IPS-20b (cell line): Measurements from ENCODE around the gene OTOP3.

Experiments used
- H3K27ac ChIP-seq: one replicate; pipeline ENCODE4 v1.5.1; 2013; ENCODE audit warnings: low read length
- H3K27me3 ChIP-seq: 2 replicates; pipeline ENCODE4 v1.6.1; 2013; ENCODE audit warnings: mild to moderate bottlenecking, low read length, inconsistent platforms; ENCODE audit not compliant: insufficient read depth
- H3K36me3 ChIP-seq: 2 replicates; pipeline ENCODE4 v1.6.1; 2013; ENCODE audit warnings: low read depth, mild to moderate bottlenecking, inconsistent platforms, low read length, moderate library complexity; ENCODE audit not compliant: insufficient read depth
- H3K4me1 ChIP-seq: 2 replicates; pipeline ENCODE4 v1.6.1; 2013; ENCODE audit warnings: mild to moderate bottlenecking, control low read depth, inconsistent platforms, low read length, moderate library complexity; ENCODE audit not compliant: insufficient read depth
- H3K4me3 ChIP-seq: 2 replicates; pipeline ENCODE4 v1.5.1; 2013; ENCODE audit warnings: mild to moderate bottlenecking, low read length, inconsistent platforms
- H3K9ac ChIP-seq: 2 replicates; pipeline ENCODE4 v1.6.1; 2013; ENCODE audit warnings: low read depth, mild to moderate bottlenecking, inconsistent platforms, low read length, moderate library complexity
- H3K9me3 ChIP-seq: 2 replicates; pipeline ENCODE4 v1.6.1; 2013; ENCODE audit warnings: mild to moderate bottlenecking, low read depth, low read length, inconsistent platforms; ENCODE audit not compliant: insufficient read depth

Gene OTOP3

DNA sequence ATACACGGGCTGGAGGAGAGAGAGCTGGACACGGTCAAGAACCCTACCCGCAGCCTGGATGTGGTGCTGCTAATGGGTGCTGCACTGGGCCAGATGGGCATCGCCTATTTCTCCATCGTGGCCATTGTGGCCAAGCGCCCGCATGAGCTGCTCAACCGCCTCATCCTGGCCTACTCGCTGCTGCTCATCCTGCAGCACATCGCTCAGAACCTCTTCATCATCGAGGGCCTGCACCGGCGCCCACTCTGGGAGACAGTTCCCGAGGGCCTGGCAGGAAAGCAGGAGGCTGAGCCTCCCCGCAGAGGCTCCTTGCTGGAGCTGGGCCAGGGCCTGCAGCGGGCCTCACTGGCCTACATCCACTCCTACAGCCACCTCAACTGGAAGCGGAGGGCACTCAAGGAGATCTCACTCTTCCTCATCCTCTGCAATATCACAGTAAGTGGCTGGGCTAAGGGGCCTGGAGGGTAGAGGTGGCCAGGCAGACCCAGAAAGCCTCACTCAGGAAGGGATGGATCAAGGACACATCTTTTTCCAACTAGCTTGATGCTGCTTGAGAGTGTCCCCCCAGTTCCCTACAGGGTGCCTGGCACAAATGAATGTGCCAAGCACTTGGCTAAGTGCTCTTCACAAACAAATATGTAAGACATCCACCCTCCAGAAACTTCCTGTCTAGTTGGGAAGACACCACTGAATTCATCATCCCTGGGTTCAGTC, 11.5 kb downstream of the OTOP3 start:
- Histone ChIP-seq H3K27ac (no peak overlapping the region), H3K27me3 (peaks cover 4% of the 10 kb centered on the region), H3K9me3 (no peaks in the 10 kb centered on the region), H3K4me1 (no peaks in the 10 kb centered on the region; the same call in 1 of the 2 replicates), H3K4me3 (no peak overlapping the region), H3K9ac (no peak overlapping the region), H3K36me3 (no peaks in the 10 kb centered on the region)

- peaks cover 12% of the 10 kb centered on the region for H3K27me3 ChIP-seq
- no peak overlapping the region for H3K27ac ChIP-seq
Observed at GRCh38 chr17:74949455-74950115, 13.9 kb downstream of the OTOP3 start.

DNA sequence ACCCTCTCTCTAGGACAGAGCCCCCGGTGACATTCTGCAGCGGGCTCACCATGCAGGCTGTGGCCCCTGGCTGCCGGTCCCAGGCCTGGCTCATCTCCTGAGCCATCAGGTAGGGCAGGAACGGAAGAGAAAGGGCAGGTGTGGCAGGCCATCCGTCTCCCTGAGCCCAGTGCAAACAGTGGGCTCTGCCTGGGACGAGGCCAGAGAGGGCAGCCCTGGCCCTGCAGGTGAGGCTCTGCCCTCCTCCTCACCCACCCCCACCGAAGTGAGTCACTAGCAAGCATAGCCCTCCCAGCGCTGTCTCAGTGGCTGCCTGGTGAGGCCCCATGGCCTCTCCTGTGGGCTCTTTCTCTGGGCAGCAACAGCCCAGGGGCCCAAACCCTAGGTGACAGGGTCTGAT, 14.5 kb downstream of the OTOP3 start:
- Histone ChIP-seq H3K36me3 (no peaks in the 10 kb centered on the region), H3K27me3 (peaks cover 12% of the 10 kb centered on the region), H3K4me1 (no peaks in the 10 kb centered on the region; the same call in 1 of the 2 replicates), H3K9me3 (no peaks in the 10 kb centered on the region), H3K4me3 (no peak overlapping the region), H3K27ac (no peak overlapping the region), H3K9ac (no peak overlapping the region)

More at GRCh38 chr17:74949455-74950115, 13.9 kb downstream of the OTOP3 start:
- no peaks in the 10 kb centered on the region for H3K36me3 ChIP-seq
- H3K9me3 ChIP-seq, result no peaks in the 10 kb centered on the region
- no peak overlapping the region for H3K4me3 ChIP-seq
- H3K9ac ChIP-seq, result no peak overlapping the region
- no peaks in the 10 kb centered on the region; the same call in 1 of the 2 replicates for H3K4me1 ChIP-seq

GRCh38 chr17:74951065-74951464, 15.4 kb downstream of the OTOP3 start:
- Histone ChIP-seq H3K27ac (no peak overlapping the region), H3K9ac (no peak overlapping the region), H3K4me1 (no peaks in the 10 kb centered on the region; the same call in 1 of the 2 replicates), H3K27me3 (peaks cover 12% of the 10 kb centered on the region), H3K36me3 (no peaks in the 10 kb centered on the region), H3K9me3 (no peaks in the 10 kb centered on the region), H3K4me3 (no peak overlapping the region)

DNA sequence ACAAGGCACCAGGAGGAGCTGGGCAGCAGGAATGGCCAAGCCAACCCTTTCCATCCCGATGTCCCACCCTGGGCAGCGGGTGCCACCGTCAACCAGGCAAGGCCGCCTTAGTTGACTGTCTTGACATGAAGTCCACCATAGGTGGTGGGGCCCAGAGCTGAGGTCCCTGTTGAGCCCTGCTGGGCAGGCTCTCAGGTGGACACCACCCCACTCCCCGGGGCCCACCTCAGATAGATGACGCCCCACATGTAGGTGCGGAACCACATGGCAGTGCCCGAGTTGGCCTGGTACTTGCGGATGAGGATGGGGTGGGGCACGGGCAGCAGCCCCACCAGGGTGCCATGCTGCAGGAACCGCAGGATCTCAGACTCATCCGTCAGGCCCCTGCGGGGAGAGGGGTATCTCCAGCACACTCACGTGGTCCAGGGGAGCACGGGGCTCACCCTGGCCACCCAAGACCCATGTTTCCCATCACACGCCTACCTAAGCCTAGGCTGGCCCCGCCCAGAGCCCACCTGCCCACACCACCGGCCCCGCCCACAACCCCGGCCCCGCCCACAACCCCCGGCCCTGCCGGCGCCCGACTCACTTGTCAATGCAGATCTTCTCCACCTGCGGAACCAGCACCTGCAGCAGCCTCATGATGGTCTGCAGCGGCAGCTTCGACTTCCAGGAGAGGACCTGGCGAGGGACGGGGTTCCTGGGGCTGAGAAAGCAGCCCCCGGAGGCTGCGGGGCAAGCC, 16.2 kb downstream of the OTOP3 start:
- no peak overlapping the region for H3K9ac ChIP-seq
- H3K4me3 ChIP-seq, result no peak overlapping the region; the same call in 1 of the 2 replicates
- peaks cover 13% of the 10 kb centered on the region for H3K27me3 ChIP-seq
- H3K4me1 ChIP-seq, result no peaks in the 10 kb centered on the region; the same call in 1 of the 2 replicates
- H3K27ac ChIP-seq, result no peak overlapping the region
- H3K9me3 ChIP-seq, result no peaks in the 10 kb centered on the region
- no peaks in the 10 kb centered on the region for H3K36me3 ChIP-seq

- H3K4me3 ChIP-seq, result no peak overlapping the region; the same call in 1 of the 2 replicates
Observed at GRCh38 chr17:74952431-74953133, 16.9 kb downstream of the OTOP3 start.

DNA sequence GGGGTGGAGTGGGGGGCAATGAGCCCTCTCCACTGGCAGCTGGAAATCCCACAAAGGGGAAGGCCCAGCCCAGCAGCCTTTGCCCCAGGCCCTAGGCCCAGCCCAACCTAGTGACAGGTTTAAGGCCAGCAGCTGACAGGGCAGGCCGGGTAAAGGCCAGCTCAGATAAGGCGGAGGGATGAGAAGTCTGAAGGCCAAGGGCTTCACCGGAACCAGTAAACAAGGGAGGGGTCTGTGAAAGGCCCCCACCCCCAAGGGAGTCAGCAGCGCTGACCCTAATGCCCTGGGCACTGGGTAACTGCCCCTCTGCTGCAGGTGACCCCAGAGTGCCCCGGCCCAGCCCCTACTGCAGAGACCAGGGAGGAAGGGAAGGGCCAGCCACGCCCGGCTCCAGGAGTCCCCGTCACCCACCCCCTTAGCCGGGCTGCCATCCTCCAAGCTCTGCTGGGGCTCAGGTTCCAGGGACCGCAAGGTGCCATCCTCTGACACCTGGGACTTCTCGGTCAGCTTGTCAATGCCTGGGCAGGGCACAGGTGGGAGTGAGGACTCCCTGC, 17.5 kb downstream of the OTOP3 start:
- H3K27me3 ChIP-seq, result peaks cover 17% of the 10 kb centered on the region
- no peak overlapping the region for H3K27ac ChIP-seq
- H3K9ac ChIP-seq, result no peak overlapping the region
- H3K9me3 ChIP-seq, result no peaks in the 10 kb centered on the region
- H3K4me1 ChIP-seq, result no peaks in the 10 kb centered on the region; the same call in 1 of the 2 replicates
- H3K4me3 ChIP-seq, result no peak overlapping the region
- H3K36me3 ChIP-seq, result no peaks in the 10 kb centered on the region

More at GRCh38 chr17:74952431-74953133, 16.9 kb downstream of the OTOP3 start:
- Histone ChIP-seq H3K9me3 (no peaks in the 10 kb centered on the region), H3K36me3 (no peaks in the 10 kb centered on the region), H3K27me3 (peaks cover 14% of the 10 kb centered on the region), H3K27ac (no peak overlapping the region), H3K4me1 (no peaks in the 10 kb centered on the region; the same call in 1 of the 2 replicates), H3K9ac (no peak overlapping the region)

GRCh38 chr17:74954115-74954514, 18.4 kb downstream of the OTOP3 start:
- H3K27me3 ChIP-seq, result peaks cover 25% of the 10 kb centered on the region

GRCh38 chr17:74954665-74955421, 19.1 kb downstream of the OTOP3 start:
- Histone ChIP-seq H3K27ac (no peak overlapping the region), H3K27me3 (peaks cover 32% of the 10 kb centered on the region), H3K4me1 (no peaks in the 10 kb centered on the region; the same call in 1 of the 2 replicates), H3K36me3 (no peaks in the 10 kb centered on the region), H3K9me3 (no peaks in the 10 kb centered on the region), H3K4me3 (no peak overlapping the region), H3K9ac (no peak overlapping the region)

More at GRCh38 chr17:74954115-74954514, 18.4 kb downstream of the OTOP3 start:
- H3K4me3 ChIP-seq, result no peak overlapping the region
- H3K9me3 ChIP-seq, result no peaks in the 10 kb centered on the region
- H3K4me1 ChIP-seq, result no peaks in the 10 kb centered on the region; the same call in 1 of the 2 replicates
- H3K27ac ChIP-seq, result no peak overlapping the region
- H3K9ac ChIP-seq, result no peak overlapping the region
- no peaks in the 10 kb centered on the region for H3K36me3 ChIP-seq

DNA sequence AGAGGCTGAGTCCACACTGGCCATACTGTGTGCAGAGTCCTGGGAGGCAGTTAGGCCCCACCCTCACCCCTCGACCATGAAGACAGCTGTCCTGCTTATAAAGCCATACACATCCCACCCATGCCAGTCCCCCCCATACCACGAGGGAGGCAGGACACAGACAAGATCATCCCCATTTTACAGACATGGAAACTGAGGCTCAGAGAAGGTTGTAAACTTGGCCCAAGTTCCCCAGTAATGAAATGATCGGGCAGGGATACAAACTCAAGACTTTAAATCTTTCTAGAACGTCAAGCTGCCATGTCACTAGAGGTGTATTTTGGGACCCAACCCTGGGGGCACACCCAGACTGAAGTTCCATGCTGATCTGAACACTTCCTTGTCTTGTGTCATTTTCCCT, 20.4 kb downstream of the OTOP3 start:
- H3K9me3 ChIP-seq, result no peaks in the 10 kb centered on the region
- peaks cover 40% of the 10 kb centered on the region for H3K27me3 ChIP-seq
- no peaks in the 10 kb centered on the region for H3K36me3 ChIP-seq
- no peak overlapping the region for H3K27ac ChIP-seq
- H3K4me3 ChIP-seq, result no peak overlapping the region
- H3K4me1 ChIP-seq, result no peaks in the 10 kb centered on the region; the same call in 1 of the 2 replicates
- H3K9ac ChIP-seq, result no peak overlapping the region
